Measurements from ENCODE around the gene CHN1. TPM values are rescaled to one million over a fixed set of nuclear protein-coding genes. Genes with fewer than 3 reads are reported as not detected.

CHN1 gene
- total RNA-seq, 1 experiment from 2014 or later, result 0.41 TPM

- Histone ChIP-seq H3K4me1 (no peaks in the 10 kb centered on the region), H3K36me3 (ENCODE audit: control insufficient read depth, insufficient read depth, low read length) (no peaks in the 10 kb centered on the region), H3K27me3 (replicated peaks; ENCODE audit: control insufficient read depth, insufficient read depth, low read length) (no peaks in the 10 kb centered on the region), H3K9me3 (no peaks in the 10 kb centered on the region), H3K4me3 (ENCODE audit: low read depth, low read length) (no peak overlapping the region)
- Mint-ChIP-seq H3K27me3 (ENCODE audit: insufficient read depth, unreplicated experiment) (no peaks in the 10 kb centered on the region), H3K4me1 (ENCODE audit: low read depth, unreplicated experiment) (no peaks in the 10 kb centered on the region), H3K9me3 (ENCODE audit: unreplicated experiment) (no peaks in the 10 kb centered on the region), H3K27ac (ENCODE audit: unreplicated experiment) (no peak overlapping the region), H3K36me3 (ENCODE audit: insufficient read depth, unreplicated experiment) (no peaks in the 10 kb centered on the region), H3K4me3 (ENCODE audit: unreplicated experiment) (no peak overlapping the region)
- no peak for TF ChIP-seq CTCF (IDR thresholded peaks at IDR 0.05; ENCODE audit: insufficient read depth in 1 of 2, low read depth in 1 of 2, low read length in 1 of 2, severe bottlenecking in 1 of 2, unreplicated experiment in 1 of 2)
- BruUV-seq (replicated peaks), result no TSS peak
- intact Hi-C loops (cut with micrococcal nuclease; ENCODE audit: unreplicated experiment), result no loop called here
- POLR2A ChIA-PET, result no interaction called here
- CTCF ChIA-PET, result no interaction called here
- no peak for DNase-seq
These were observed 220.9 kb downstream of the CHN1 start for GRCh38 chr2:174784316-174784715.

- no peak overlapping the region for H3K4me3 Mint-ChIP-seq (ENCODE audit: unreplicated experiment)
- intact Hi-C loops (cut with micrococcal nuclease; ENCODE audit: unreplicated experiment), result no loop called here
- no peak for DNase-seq
- no peaks in the 10 kb centered on the region for H3K27me3 ChIP-seq (replicated peaks; ENCODE audit: control insufficient read depth, insufficient read depth, low read length)
- POLR2A ChIA-PET, result no interaction called here
- no peak overlapping the region for H3K4me3 ChIP-seq (ENCODE audit: low read depth, low read length)
- no peaks in the 10 kb centered on the region for H3K9me3 Mint-ChIP-seq (ENCODE audit: unreplicated experiment)
- no peaks in the 10 kb centered on the region for H3K9me3 ChIP-seq
- no peaks in the 10 kb centered on the region for H3K36me3 Mint-ChIP-seq (ENCODE audit: insufficient read depth, unreplicated experiment)
- CTCF ChIA-PET, result no interaction called here
- TF ChIP-seq CTCF (IDR thresholded peaks at IDR 0.05; ENCODE audit: insufficient read depth in 1 of 2, low read depth in 1 of 2, low read length in 1 of 2, severe bottlenecking in 1 of 2, unreplicated experiment in 1 of 2), result no peak
- H3K4me1 ChIP-seq, result no peaks in the 10 kb centered on the region
- no TSS peak for BruUV-seq (replicated peaks)
- peaks cover 4% of the 10 kb centered on the region for H3K27me3 Mint-ChIP-seq (ENCODE audit: insufficient read depth, unreplicated experiment)
- no peaks in the 10 kb centered on the region for H3K4me1 Mint-ChIP-seq (ENCODE audit: low read depth, unreplicated experiment)
- H3K36me3 ChIP-seq (ENCODE audit: control insufficient read depth, insufficient read depth, low read length), result no peaks in the 10 kb centered on the region
- no peak overlapping the region for H3K27ac Mint-ChIP-seq (ENCODE audit: unreplicated experiment)
These were observed 223.2 kb downstream of the CHN1 start for GRCh38 chr2:174781996-174782395.

- TF ChIP-seq CTCF (IDR thresholded peaks at IDR 0.05; ENCODE audit: insufficient read depth in 1 of 2, low read depth in 1 of 2, low read length in 1 of 2, severe bottlenecking in 1 of 2, unreplicated experiment in 1 of 2), result no peak
- Histone ChIP-seq H3K9me3 (no peaks in the 10 kb centered on the region), H3K27me3 (replicated peaks; ENCODE audit: control insufficient read depth, insufficient read depth, low read length) (no peaks in the 10 kb centered on the region), H3K4me1 (no peaks in the 10 kb centered on the region), H3K36me3 (ENCODE audit: control insufficient read depth, insufficient read depth, low read length) (no peaks in the 10 kb centered on the region), H3K4me3 (ENCODE audit: low read depth, low read length) (no peak overlapping the region)
- Mint-ChIP-seq H3K36me3 (ENCODE audit: insufficient read depth, unreplicated experiment) (no peaks in the 10 kb centered on the region), H3K4me3 (ENCODE audit: unreplicated experiment) (no peak overlapping the region), H3K4me1 (ENCODE audit: low read depth, unreplicated experiment) (no peaks in the 10 kb centered on the region), H3K27me3 (ENCODE audit: insufficient read depth, unreplicated experiment) (peaks cover 4% of the 10 kb centered on the region), H3K9me3 (ENCODE audit: unreplicated experiment) (no peaks in the 10 kb centered on the region), H3K27ac (ENCODE audit: unreplicated experiment) (no peak overlapping the region)
- DNase-seq, result no peak
- intact Hi-C loops (cut with micrococcal nuclease; ENCODE audit: unreplicated experiment), result no loop called here
- POLR2A ChIA-PET, result no interaction called here
- no TSS peak for BruUV-seq (replicated peaks)
- CTCF ChIA-PET, result interaction anchor here (1.0 kb wide), 1 partner anchor 10 kb away, joined by 3 read pairs; no protein-coding TSS in a partner anchor
These were observed 223.9 kb downstream of the CHN1 start for GRCh38 chr2:174781298-174781697.
